Measurements from ENCODE around the gene CDC20.
"Not testable (repeated sequence)": the region's sequence is repeated elsewhere in the genome, so short reads cannot be mapped to it uniquely, and the experiment has no call there.

CDC20 gene

DNA sequence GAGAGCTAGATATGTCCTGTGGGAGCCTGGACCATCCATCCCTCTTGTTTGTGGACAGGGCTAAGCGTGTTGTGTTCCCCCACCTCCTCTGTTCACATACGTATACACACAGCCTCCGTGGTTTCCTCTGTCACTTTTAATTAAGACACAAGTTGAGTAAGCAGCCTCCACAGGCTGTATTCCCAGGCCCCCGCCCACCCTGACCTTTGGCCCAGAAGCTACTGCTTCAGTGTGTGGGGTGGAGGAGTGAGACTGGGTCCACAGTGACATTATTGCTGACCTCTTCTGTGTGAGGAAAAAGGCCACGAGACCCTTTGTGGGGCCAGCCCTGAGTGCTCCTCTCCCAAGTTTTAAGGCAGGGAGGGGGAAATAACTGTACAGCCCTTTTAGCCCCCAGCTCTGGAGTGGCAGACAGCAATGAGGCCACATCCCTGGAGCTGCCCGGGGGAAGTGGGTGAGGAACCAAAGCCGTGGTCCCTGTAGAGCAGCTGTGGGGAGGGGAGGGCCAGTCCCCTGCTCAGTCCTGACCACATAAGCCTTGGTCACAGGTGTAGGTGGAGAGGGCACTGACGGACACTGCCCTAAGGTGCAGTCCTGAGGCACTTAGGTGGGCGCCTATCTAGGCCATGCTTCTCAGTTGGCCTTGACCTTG, 4.6 kb downstream of the CDC20 start:
- FAIRE-seq (no peak), DNase-seq (ENCODE audit: insufficient read length) (no peak)
- TF ChIP-seq POLR2A (IDR thresholded peaks at IDR 0.05; ENCODE audit: low read depth, low read length) (no peak), POLR2AphosphoS5 (IDR thresholded peaks at IDR 0.05; ENCODE audit: low read depth, low read length) (no peak), TAF1 (IDR thresholded peaks at IDR 0.05; ENCODE audit: borderline replicate concordance, low read depth, low read length) (no peak)

DNA sequence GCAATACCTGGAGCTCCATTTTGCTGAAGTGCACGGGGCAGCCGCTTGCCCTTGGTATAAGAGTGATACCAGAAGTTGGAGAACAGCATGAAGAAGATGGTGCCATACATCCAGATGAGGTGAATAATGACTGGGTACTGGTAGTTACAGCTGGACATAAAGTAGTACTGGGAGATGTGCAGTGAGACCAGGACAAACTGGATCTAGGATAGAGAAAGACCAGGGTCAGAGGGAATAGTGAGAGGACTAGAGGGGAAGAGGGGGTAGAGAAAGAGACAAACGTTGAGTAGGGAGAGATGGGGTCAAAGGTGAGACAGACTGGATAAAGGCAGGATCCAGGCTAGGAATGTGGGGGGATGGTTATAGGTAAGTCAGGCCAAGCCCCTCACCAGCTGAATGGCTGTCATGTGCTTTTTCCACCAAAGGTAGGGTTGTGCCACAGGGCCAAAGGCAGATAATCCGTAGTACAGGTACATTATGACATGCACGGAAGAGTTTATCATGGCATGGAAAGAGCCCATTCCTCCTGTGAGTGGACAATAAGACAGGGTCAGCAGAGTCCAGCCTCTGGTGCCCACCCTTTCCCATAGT, 5.2 kb downstream of the CDC20 start:
- FAIRE-seq, result no peak
- no peak for TF ChIP-seq POLR2AphosphoS5 (IDR thresholded peaks at IDR 0.05; ENCODE audit: low read depth, low read length)
- no peak; the same call in 1 of the 2 replicates for TF ChIP-seq POLR2A (IDR thresholded peaks at IDR 0.05; ENCODE audit: low read depth, low read length)
- TF ChIP-seq TAF1 (IDR thresholded peaks at IDR 0.05; ENCODE audit: borderline replicate concordance, low read depth, low read length), result no peak
- no peak for DNase-seq (ENCODE audit: insufficient read length)

DNA sequence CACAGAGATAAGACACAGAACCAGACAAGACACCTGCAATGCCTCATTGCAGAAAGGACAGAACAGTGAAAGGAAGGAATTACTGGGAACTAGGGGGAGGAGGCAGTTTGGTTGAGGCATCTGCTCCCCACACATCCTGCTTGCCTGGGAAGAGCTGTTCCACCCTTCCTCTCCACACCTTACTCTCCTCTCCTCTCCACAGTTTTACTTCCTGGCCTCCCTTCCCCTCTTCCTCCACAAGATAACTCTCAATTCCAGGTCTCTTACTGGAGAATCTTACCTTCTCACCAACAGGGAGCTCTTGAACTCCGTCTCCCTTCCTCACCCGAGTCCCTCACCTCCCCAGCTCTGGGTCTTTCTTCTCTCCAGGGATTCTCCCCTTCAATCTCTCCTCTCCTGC, 6.9 kb downstream of the CDC20 start:
- no peak for DNase-seq (ENCODE audit: insufficient read length)
- FAIRE-seq, result no peak

DNA sequence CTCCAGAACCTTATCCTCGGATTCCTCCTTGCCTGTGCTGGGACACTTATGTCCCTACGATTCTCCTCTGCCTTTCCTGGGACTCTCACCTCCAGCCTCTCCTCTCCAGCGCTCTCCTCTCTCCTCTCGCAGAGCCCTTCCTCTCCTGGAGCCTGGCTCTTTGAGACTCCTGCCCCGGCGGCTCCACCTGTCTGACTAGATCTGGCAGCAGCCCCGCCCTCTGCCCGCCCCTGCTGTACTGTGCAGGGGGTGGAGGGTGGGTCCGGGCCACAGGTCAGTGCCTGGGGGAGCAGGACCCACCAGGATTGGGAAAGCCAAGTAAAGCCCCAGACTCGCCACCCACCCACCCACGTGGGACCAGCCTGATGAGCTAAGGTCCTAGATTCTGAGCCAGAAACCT, 7.4 kb downstream of the CDC20 start:
- TF ChIP-seq POLR2AphosphoS5 (IDR thresholded peaks at IDR 0.05; ENCODE audit: low read depth, low read length) (no peak), POLR2A (IDR thresholded peaks at IDR 0.05; ENCODE audit: low read depth, low read length) (no peak), TAF1 (IDR thresholded peaks at IDR 0.05; ENCODE audit: borderline replicate concordance, low read depth, low read length) (no peak)
- DNase-seq (ENCODE audit: insufficient read length) (no peak), FAIRE-seq (no peak)

More for the DNA sequence above, 6.9 kb downstream of the CDC20 start:
- TF ChIP-seq POLR2A (IDR thresholded peaks at IDR 0.05; ENCODE audit: low read depth, low read length) (no peak), POLR2AphosphoS5 (IDR thresholded peaks at IDR 0.05; ENCODE audit: low read depth, low read length) (no peak), TAF1 (IDR thresholded peaks at IDR 0.05; ENCODE audit: borderline replicate concordance, low read depth, low read length) (no peak)

DNA sequence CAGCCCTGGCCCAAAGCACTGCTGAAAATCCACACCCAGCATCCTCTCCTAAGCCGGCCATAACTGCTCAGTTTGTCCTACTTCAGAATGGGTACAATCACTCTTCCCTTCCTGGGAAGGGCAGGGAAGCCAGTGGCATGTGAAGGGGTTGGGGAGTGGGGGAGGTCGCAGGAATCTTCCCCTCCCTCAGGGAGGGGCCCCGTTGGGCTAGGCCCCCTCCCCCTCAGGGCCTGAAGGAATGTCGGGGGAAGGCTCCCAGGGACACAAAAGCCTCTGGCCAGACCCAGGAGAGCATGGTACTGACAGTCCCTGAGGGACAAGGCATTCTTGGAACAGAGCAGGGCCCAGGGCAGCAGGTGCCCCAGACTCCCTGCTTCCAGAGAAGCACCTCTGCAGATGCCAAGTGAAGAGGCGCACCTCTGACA, 7.8 kb downstream of the CDC20 start:
- TF ChIP-seq POLR2A (IDR thresholded peaks at IDR 0.05; ENCODE audit: low read depth, low read length) (0 out of 2 replicates have a peak, but pooled peaks have one; percentile 15), TAF1 (IDR thresholded peaks at IDR 0.05; ENCODE audit: borderline replicate concordance, low read depth, low read length) (no peak)
- FAIRE-seq (no peak), DNase-seq (ENCODE audit: insufficient read length) (no peak)

DNA sequence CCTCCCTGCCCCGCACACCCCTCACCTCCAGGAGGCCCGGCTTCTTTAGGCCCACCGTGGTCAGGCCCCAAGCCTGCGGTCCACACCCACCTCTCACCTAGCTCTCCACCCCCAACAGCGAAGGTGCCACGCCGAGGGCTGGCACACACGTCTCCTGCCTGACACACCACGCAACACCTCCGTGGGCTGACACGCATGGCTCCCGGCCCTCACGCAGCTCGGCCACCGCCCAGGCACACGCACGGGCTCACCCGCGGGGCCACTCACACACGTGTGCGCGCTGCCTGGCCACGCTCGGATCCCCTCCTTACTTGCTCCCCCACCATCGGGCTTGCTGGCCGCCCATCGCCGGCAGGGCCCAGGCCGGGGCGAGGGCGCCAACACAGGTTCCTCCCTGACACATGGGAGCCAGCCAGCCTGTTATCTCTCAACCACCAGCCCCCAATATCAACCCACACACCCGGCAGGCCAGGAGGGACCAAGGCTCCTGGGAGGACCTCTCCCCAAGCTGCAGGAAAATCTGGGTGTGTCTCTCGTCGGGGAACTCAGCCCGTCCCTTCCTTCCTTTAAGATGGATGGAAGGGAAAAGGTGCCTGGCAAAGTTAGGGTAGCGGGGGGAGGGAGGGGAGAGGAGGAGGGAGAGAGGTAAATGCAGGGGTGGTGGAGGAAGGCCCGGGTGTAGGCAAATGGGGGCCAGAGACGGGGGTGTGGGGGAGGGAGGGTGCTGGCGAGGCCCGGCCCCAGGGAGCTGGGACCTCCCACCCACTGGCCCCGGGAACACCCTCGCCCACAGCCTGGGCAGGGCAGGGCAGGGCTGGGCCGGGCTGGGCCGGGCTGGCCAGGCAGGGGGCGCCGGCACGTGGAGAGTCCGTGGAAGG, 8.5 kb downstream of the CDC20 start:
- peak; percentile 46 for DNase-seq (ENCODE audit: insufficient read length)
- peak; percentile 65 for FAIRE-seq
- TF ChIP-seq POLR2AphosphoS5 (IDR thresholded peaks at IDR 0.05; ENCODE audit: low read depth, low read length) (no peak; the same call in 1 of the 2 replicates), TAF1 (IDR thresholded peaks at IDR 0.05; ENCODE audit: borderline replicate concordance, low read depth, low read length) (no peak), POLR2A (IDR thresholded peaks at IDR 0.05; ENCODE audit: low read depth, low read length) (no peak)

DNA sequence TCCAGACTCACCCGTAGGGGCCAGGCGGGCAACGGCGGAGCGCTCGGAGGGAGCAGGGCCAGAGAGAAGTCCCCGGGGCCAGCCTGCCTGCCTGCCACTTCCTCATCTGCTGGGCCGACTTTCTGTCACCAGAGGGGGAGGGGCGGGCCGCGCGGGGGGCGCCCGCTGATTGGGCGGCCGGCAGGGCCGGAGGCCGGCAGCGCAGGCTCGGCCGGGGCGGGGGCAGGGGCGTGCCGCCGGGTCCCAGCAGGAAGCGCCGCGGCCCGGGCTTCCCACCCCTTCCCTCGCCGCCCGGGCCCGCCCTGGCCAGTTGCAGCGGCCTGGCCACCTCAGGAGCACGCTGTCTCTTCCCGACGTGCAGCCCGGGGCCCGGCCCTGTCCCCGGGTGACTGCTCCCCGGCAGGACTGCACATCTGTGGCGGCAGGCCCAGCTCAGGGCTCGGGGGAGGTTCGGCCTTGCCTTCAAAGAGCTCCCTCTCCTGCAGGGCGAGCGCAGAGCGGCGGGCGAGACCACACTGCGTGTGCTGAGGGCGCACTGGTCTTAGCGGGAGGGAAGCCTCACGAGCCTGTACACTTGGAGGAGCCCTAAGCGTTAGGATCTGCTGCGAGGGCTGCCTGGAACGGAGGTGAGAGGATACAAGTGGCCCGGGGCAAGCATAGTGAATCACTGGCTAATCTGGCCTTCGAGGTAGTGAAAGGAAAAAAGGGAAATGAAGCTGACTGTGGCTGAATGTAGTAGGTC, 9.3 kb downstream of the CDC20 start, which contains the start of gene ELOVL1:
TSS of gene ELOVL1 (minus strand) at position 108 of the 742 bp plus-strand sequence. CDS start 2,402 bp downstream, outside the sequence.
- DNase-seq (ENCODE audit: insufficient read length) (peak; percentile 98), FAIRE-seq (peak; percentile 97)
- TF ChIP-seq TAF1 (IDR thresholded peaks at IDR 0.05; ENCODE audit: borderline replicate concordance, low read depth, low read length) (peak; percentile 88; the same call in 1 of the 2 replicates), POLR2AphosphoS5 (IDR thresholded peaks at IDR 0.05; ENCODE audit: low read depth, low read length) (peak; percentile 86), POLR2A (IDR thresholded peaks at IDR 0.05; ENCODE audit: low read depth, low read length) (peak; percentile 91)

DNA sequence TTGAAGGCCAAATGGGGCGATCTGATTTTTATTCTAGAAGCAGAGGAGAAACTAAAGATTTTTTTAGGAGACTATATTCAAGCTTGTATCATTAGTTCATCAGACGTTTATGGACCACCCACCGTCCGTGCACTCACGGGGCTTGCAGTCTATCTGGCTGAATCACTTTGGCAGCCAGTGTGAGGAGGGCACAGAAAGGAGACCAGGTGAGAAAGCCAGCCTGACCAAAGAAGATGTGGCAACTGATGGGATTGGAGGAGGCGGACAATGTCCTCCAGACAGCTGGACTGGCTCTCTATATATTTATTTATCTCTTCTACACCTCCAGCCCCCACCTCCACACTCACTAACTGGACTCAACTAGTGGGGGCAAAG, 9.9 kb downstream of the CDC20 start:
- no peak for DNase-seq (ENCODE audit: insufficient read length)
- peak; percentile 53 for FAIRE-seq
- no peak for TF ChIP-seq POLR2A (IDR thresholded peaks at IDR 0.05; ENCODE audit: low read depth, low read length)
- TF ChIP-seq TAF1 (IDR thresholded peaks at IDR 0.05; ENCODE audit: borderline replicate concordance, low read depth, low read length), result no peak
- no peak for TF ChIP-seq POLR2AphosphoS5 (IDR thresholded peaks at IDR 0.05; ENCODE audit: low read depth, low read length)

DNA sequence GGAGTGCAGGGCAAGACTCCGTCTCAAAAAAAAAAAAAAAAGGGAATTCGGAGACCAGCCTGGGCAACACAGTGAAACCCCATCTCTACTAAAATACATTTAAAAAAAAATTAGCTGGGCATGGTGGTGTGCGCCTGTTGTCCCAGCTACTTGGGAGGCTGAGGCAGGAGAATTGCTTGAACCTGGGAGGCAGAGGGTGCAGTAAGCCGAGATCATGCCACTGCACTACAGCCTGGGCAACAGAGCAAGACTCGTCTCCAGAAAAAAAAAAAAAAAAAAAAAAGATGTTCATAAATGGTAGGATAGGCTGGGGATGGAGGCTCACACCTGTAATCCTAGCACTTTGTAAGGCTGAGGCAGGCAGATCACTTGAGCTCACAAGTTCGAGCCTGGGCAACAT, 11.0 kb downstream of the CDC20 start:
- FAIRE-seq; DNase-seq (ENCODE audit: insufficient read length): not testable (repeated sequence)

DNA sequence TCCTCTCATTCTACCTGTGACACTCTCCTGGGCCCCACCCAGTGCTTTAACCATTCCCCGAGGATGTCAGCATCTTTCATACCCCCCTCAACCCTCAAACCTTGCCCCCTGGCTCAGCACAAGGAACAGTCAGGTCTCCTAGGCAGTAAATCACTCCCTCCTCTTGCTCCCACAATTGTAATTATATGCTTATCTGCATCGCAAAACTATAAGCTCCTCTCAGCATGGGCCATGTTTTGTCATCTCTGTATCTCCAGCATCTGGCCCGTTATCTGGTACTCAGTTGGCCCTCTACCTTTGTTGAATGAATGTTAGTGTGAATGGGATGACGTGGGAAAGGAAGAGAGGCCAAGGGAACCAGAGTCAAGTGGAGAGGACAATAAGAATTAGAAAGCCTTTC, 11.8 kb downstream of the CDC20 start:
- no peak for DNase-seq (ENCODE audit: insufficient read length)
- no peak for FAIRE-seq

DNA sequence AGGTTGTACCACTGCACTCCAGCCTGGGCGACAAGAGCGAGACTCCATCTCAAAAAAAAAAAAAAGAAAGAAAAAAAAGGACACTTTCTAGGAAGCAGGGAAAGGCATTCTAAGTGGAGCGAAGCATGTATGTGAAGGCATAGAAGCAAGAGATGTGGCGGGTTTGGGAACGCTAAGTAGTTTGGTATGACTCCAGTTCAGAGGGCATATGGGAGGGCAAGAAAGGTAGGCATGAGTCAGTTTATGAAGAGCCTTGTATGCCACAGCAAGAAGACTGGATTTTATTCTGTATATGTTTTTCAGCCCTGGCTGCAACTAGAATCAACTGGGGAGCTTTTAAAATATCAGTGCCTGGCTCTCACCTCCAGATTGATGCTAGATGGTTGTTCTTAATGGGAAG, 13.4 kb downstream of the CDC20 start:
- TF ChIP-seq POLR2AphosphoS5 (IDR thresholded peaks at IDR 0.05; ENCODE audit: low read depth, low read length), result no peak
- TF ChIP-seq POLR2A (IDR thresholded peaks at IDR 0.05; ENCODE audit: low read depth, low read length), result no peak
- no peak for TF ChIP-seq TAF1 (IDR thresholded peaks at IDR 0.05; ENCODE audit: borderline replicate concordance, low read depth, low read length)
- FAIRE-seq (no peak), DNase-seq (ENCODE audit: insufficient read length) (no peak)

More for the DNA sequence above, 11.8 kb downstream of the CDC20 start:
- TF ChIP-seq TAF1 (IDR thresholded peaks at IDR 0.05; ENCODE audit: borderline replicate concordance, low read depth, low read length) (no peak), POLR2AphosphoS5 (IDR thresholded peaks at IDR 0.05; ENCODE audit: low read depth, low read length) (no peak), POLR2A (IDR thresholded peaks at IDR 0.05; ENCODE audit: low read depth, low read length) (no peak)

All from GM12892 (cell line).